HEK293 (cell line): ENCODE results near the gene SPEG.

Experiments
- BCL11A ChIP-seq: fragments of 450-650 bp; formaldehyde crosslinking; IDR thresholded peaks from 2 replicates; pipeline ENCODE4 v1.5.1; 2016; ENCODE audit warnings: low read depth, missing biosample characterization, missing genetic modification characterization
- CTCF ChIP-seq: fragments of 450-650 bp; formaldehyde crosslinking; IDR thresholded peaks from 2 replicates; pipeline ENCODE4 v1.5.1; 2016; ENCODE audit warnings: missing biosample characterization, missing genetic modification characterization
- ZBTB7A ChIP-seq: fragments of 450-650 bp; formaldehyde crosslinking; IDR thresholded peaks from 2 replicates; pipeline ENCODE4 v1.5.1; 2016; ENCODE audit warnings: low read depth, missing biosample characterization, missing genetic modification characterization
- ZNF433 ChIP-seq: fragments of 450-650 bp; formaldehyde crosslinking; IDR thresholded peaks from 2 replicates; pipeline ENCODE4 v1.5.1; 2016; ENCODE audit warnings: missing biosample characterization, missing genetic modification characterization, low read depth
- ZNF501 ChIP-seq: fragments of 450-650 bp; formaldehyde crosslinking; IDR thresholded peaks from 2 replicates; pipeline ENCODE4 v1.5.1; 2016; ENCODE audit warnings: missing biosample characterization, missing genetic modification characterization
- ZNF830 ChIP-seq: fragments of 450-650 bp; IDR thresholded peaks from 2 replicates; pipeline ENCODE4 v1.5.0; 2018; ENCODE audit warnings: missing biosample characterization, missing genetic modification characterization, low read depth, mild to moderate bottlenecking, moderate library complexity
- TF ChIP-seq, protein P1 (sequence below): fragments of 450-650 bp; formaldehyde crosslinking; IDR thresholded peaks from 2 replicates; pipeline ENCODE4 v1.5.1; 2016; ENCODE audit warnings: missing biosample characterization, missing genetic modification characterization
- TF ChIP-seq, protein P2 (sequence below): fragments of 450-650 bp; formaldehyde crosslinking; IDR thresholded peaks from 2 replicates; pipeline ENCODE4 v1.5.1; 2016; ENCODE audit warnings: missing biosample characterization, missing genetic modification characterization, low read depth

DNA sequence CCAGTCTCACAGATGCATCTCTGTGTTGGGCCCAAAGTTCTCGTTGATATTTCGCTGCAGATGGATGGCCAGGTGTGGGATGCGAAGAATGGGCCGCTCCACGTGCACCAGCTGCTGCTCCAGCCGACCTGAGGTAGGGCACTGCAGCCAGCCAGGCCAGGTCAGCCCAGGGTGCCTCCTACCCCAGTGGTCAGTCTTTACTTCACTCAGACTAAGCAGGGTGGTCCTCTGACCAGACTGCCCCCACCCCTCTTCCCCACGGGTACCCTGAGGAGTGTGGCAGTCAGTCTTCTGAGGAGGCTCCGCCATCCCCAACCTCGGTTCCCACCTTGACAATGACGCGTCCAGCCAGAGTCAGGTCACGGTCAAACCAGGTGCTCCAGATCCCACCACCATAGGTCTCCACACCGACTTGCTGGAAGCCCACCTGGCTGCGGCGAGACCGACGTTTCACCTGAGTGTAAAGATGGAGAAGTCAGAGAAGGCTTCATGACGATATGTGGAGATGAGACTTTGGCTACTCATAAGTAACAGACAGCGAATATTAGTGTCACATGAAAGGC, 48.6 kb upstream of the SPEG start:
- TF ChIP-seq, protein P1, sequence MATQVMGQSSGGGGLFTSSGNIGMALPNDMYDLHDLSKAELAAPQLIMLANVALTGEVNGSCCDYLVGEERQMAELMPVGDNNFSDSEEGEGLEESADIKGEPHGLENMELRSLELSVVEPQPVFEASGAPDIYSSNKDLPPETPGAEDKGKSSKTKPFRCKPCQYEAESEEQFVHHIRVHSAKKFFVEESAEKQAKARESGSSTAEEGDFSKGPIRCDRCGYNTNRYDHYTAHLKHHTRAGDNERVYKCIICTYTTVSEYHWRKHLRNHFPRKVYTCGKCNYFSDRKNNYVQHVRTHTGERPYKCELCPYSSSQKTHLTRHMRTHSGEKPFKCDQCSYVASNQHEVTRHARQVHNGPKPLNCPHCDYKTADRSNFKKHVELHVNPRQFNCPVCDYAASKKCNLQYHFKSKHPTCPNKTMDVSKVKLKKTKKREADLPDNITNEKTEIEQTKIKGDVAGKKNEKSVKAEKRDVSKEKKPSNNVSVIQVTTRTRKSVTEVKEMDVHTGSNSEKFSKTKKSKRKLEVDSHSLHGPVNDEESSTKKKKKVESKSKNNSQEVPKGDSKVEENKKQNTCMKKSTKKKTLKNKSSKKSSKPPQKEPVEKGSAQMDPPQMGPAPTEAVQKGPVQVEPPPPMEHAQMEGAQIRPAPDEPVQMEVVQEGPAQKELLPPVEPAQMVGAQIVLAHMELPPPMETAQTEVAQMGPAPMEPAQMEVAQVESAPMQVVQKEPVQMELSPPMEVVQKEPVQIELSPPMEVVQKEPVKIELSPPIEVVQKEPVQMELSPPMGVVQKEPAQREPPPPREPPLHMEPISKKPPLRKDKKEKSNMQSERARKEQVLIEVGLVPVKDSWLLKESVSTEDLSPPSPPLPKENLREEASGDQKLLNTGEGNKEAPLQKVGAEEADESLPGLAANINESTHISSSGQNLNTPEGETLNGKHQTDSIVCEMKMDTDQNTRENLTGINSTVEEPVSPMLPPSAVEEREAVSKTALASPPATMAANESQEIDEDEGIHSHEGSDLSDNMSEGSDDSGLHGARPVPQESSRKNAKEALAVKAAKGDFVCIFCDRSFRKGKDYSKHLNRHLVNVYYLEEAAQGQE (tag by site-specific recombination), result no peak
- TF ChIP-seq, protein P2, sequence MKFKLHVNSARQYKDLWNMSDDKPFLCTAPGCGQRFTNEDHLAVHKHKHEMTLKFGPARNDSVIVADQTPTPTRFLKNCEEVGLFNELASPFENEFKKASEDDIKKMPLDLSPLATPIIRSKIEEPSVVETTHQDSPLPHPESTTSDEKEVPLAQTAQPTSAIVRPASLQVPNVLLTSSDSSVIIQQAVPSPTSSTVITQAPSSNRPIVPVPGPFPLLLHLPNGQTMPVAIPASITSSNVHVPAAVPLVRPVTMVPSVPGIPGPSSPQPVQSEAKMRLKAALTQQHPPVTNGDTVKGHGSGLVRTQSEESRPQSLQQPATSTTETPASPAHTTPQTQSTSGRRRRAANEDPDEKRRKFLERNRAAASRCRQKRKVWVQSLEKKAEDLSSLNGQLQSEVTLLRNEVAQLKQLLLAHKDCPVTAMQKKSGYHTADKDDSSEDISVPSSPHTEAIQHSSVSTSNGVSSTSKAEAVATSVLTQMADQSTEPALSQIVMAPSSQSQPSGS (tag by site-specific recombination), result no peak
- TF ChIP-seq ZBTB7A (tag by site-specific recombination) (no peak), ZNF433 (tag by site-specific recombination) (no peak), BCL11A (tag by site-specific recombination) (no peak), ZNF830 (tag by site-specific recombination) (no peak), ZNF501 (no peak), CTCF (tag by site-specific recombination) (no peak)
